ENCODE data around the gene SEC62. TPM values are rescaled to one million over a fixed set of nuclear protein-coding genes. Genes with fewer than 3 reads are reported as not detected.

Gene SEC62
- total RNA-seq, 1 donor from 2014 or later: 20.5 TPM

- Histone ChIP-seq H3K4me3 (no peak overlapping the region), H3K9me3 (no peaks in the 10 kb centered on the region), H3K27me3 (no peaks in the 10 kb centered on the region), H3K36me3 (peaks cover 0 to 6% of the 10 kb centered on the region in 2 donors), H3K4me1 (peaks cover 4 to 15% of the 10 kb centered on the region in 2 donors), H3K27ac (no peak overlapping the region)
- intact Hi-C loops (cut with DNase I): loop anchor here (5.0 to 10.0 kb wide), 2 partner anchors 197 to 1875 kb away; partner anchors contain the start of genes GOLIM4 and MYNN
- no peak for TF ChIP-seq CTCF (IDR thresholded peaks at IDR 0.05)
- DNase-seq (ENCODE audit: low spot score in 2 of 2): no peak
Measured at GRCh38 chr3:169969174-169970095, 2.8 kb downstream of the SEC62 start.

- TF ChIP-seq CTCF (IDR thresholded peaks at IDR 0.05): no peak
- no peak for DNase-seq (ENCODE audit: low spot score in 2 of 2)
- Histone ChIP-seq H3K9me3 (no peaks in the 10 kb centered on the region), H3K36me3 (peaks cover 0 to 18% of the 10 kb centered on the region in 2 donors), H3K4me3 (no peak overlapping the region), H3K27ac (no peak overlapping the region), H3K27me3 (no peaks in the 10 kb centered on the region), H3K4me1 (peaks cover 4 to 15% of the 10 kb centered on the region in 2 donors)
- intact Hi-C loops (cut with DNase I): no loop called here
Measured at GRCh38 chr3:169970847-169971246, 4.2 kb downstream of the SEC62 start.

- Histone ChIP-seq H3K27ac (no peak overlapping the region), H3K36me3 (peaks cover under 1 to 24% of the 10 kb centered on the region in 2 donors), H3K4me1 (peaks cover 4 to 15% of the 10 kb centered on the region in 2 donors), H3K9me3 (no peaks in the 10 kb centered on the region), H3K4me3 (no peak overlapping the region), H3K27me3 (no peaks in the 10 kb centered on the region)
- intact Hi-C loops (cut with DNase I): no loop called here
- TF ChIP-seq CTCF (IDR thresholded peaks at IDR 0.05): no peak
- no peak for DNase-seq (ENCODE audit: low spot score in 2 of 2)
Measured at GRCh38 chr3:169971522-169971921, 4.9 kb downstream of the SEC62 start.

- Histone ChIP-seq H3K36me3 (peaks cover 59 to 97% of the 10 kb centered on the region in 2 donors), H3K4me3 (no peak overlapping the region), H3K9me3 (no peaks in the 10 kb centered on the region), H3K4me1 (no peaks in the 10 kb centered on the region), H3K27ac (no peak overlapping the region), H3K27me3 (no peaks in the 10 kb centered on the region)
- TF ChIP-seq CTCF (IDR thresholded peaks at IDR 0.05): no peak
- no peak for DNase-seq (ENCODE audit: low spot score in 2 of 2)
- intact Hi-C loops (cut with DNase I): loop anchor here (10.0 kb wide), 1 partner anchor 115 kb away; no protein-coding TSS in a partner anchor
Measured at GRCh38 chr3:169980055-169980454, 13.4 kb downstream of the SEC62 start.

DNA sequence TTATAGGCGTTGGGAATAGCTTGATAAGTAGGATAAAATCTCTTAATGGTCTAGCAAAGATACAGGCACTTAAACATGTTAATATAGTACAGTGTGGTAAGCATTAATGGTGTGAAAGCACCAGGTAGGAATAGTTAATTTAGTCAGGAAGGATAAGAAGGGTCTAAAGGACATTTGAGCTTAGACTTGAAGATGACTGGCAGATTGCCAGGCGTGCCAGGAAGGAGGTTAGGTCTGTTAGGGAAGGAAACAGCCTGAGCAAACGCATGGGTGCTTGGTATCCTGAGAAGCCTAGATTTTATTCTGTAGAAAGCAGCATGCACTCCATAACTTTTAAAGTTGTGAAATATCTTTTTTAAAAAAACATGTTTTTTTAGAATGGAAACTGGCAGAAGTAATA is 17.7 kb downstream of the SEC62 start:
- H3K36me3 ChIP-seq: peaks cover 64 to 98% of the 10 kb centered on the region in 2 donors
- no peak overlapping the region for H3K27ac ChIP-seq
- H3K4me3 ChIP-seq: no peak overlapping the region
- H3K9me3 ChIP-seq: no peaks in the 10 kb centered on the region
- intact Hi-C loops (cut with DNase I): loop anchor here (10.0 kb wide), 1 partner anchor 111 kb away; no protein-coding TSS in a partner anchor
- H3K27me3 ChIP-seq: no peaks in the 10 kb centered on the region
- H3K4me1 ChIP-seq: no peaks in the 10 kb centered on the region
- TF ChIP-seq CTCF (IDR thresholded peaks at IDR 0.05): no peak
- no peak for DNase-seq (ENCODE audit: low spot score in 2 of 2)

Data from ascending aorta (tissue), 2 donors.